GM12872 (cell line): ENCODE measurements around the gene NGB.

Source experiments
- CTCF ChIP-seq: IDR thresholded peaks from 3 replicates; pipeline ENCODE4 v1.5.1; 2011; ENCODE audit warnings: low read depth, mild to moderate bottlenecking, low read length, moderate library complexity; ENCODE audit not compliant: insufficient read depth

Gene NGB

DNA sequence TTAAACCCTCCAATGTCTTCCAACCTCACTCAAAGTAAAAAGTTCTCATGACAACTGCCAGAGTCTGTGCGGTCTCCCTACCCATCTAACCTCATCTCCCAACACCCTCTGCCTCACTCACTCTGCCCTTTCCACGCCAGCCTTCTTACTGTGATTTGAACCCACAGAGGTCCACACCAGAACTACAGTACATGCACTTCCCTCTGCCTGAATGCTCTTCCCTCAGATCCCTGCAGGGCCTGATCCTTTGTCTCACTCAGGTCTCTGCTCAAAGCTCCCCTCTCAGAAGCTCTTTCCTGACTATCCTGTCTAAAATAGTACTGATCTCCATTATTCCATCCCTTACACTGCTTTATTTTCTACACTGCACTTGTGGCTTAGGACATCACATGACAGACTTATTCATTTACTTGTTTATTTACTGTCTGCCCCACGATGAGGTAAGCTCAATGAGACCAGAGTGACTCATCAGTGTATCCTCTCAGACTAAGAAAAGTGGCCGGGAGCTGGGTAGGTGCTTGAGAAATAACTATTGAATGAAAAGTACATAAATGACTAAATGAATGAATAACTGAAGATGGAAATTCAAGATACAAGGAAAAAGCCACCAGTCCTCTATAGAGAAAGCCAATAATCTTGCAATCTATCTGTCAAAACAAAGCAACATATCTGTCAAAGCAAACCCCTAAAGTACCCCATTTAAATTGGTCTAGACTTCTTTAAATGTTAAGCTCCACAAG is 32.6 kb upstream of the NGB start:
- no peak for TF ChIP-seq CTCF

DNA sequence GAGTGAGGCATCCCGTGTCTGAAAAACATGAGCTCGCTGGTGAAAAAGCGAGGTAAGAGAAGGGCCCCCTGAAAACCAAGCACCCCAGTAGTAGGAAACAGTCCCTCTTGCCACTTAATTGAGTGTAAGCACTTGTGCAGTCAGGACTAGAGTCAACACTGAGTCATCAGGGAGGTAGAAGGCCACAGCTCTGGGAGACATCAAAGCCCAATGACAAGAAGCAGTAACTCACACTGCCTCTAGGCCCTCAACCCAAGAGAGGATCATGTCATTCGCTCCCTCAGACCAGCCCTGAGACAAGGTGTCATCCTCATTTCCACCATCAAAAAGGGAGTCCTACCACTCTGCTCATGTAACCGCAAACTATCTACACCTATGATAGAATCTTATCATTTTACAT is 31.9 kb upstream of the NGB start:
- TF ChIP-seq CTCF: no peak

- peak; percentile 90 for TF ChIP-seq CTCF
Measured at GRCh38 chr14:77301103-77301502, 30.1 kb upstream of the NGB start.

DNA sequence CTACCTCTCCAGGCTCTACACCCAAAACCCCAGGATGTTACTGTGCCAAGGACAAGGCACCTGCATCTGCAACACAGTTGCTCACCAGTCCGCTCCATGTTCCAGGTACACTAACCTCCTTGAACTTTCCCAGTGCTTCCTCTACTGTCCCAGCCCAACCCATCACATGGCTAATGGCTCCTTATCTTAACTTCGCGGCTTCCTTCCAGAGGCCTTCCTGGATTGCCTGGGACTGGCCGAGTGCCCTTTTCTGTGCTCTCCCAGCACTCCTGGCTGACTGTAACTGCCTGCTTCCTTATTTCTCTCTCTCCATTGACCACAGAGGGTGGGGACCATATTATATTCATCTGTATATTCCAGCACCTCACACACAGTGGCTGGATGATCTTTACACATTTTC is 28.8 kb upstream of the NGB start:
- no peak for TF ChIP-seq CTCF

GRCh38 chr14:77296906-77297305 is 25.9 kb upstream of the NGB start:
- TF ChIP-seq CTCF: no peak

- no peak for TF ChIP-seq CTCF
Measured at GRCh38 chr14:77296155-77296554, 25.1 kb upstream of the NGB start.

DNA sequence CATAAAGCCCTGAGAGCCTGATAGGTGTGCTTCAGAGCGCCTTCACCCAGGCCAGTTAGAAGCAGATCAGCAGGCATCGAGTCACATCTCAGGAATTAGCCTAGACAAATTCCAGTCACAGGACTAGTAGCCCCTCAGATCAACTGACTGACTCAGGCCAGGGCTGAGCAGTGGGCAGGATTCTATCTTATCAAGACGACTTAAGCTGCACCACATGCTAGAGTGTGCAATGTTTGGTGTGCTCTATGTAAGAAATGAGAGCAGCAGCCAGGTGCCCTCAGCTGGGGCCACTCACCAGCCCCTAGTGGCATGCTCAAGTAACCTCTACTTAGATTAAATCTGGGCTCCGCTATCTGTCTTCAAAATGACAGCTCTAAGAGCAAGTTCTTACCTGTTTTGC is 19.7 kb upstream of the NGB start:
- TF ChIP-seq CTCF: peak; percentile 33; the same call in 2 of the 3 replicates
